K562 (cell line): ENCODE data around the gene CFAP54. TPM values are rescaled to one million over a fixed set of nuclear protein-coding genes. Genes with fewer than 3 reads are reported as not detected.

ENCODE experiments used
- ATAC-seq: fragments of 200-7000 bp; cut with Tn5 transposase; 3 replicates; pipeline ENCODE4 v1.9.1; 2020; ENCODE audit warnings: moderate library complexity
- BruUV-seq: library from RNA; stranded (reverse); fragments of 400-500 nt; replicated peaks from 2 replicates; lab custom pipeline; 2021; lab: Mats Ljungman, UMichigan
- CTCF ChIA-PET: fragments of 300-600 bp; formaldehyde crosslinking; extraction: SDS; loops from one replicate; lab custom pipeline; 2021; ENCODE audit warnings: low intra/inter-chr PET ratio; lab: Yijun Ruan, JAX
- POLR2A ChIA-PET: fragments of 300-600, 350-650 bp; sonication (Branson Sonifier 250); formaldehyde crosslinking; extraction: SDS; loops from one replicate; lab custom pipeline; 2021; ENCODE audit warnings: antibody characterized with exemption, inconsistent platforms; lab: Yijun Ruan, JAX
- DNase-seq, 4 experiments: peaks; one replicate each; pipeline versions ENCODE4 v3.0.0 to v3.0.0-alpha.2; 2011 to 2018; ENCODE audit warnings: low spot score in 3 of 4, mixed read lengths in 3 of 4; ENCODE audit errors: extremely low read depth in 1 of 4
- FAIRE-seq: peaks from 2 replicates; lab custom pipeline; 2011; peaks lifted over from hg19 to GRCh38; lab: Jason Lieb, UNC
- H2AFZ ChIP-seq: 2 replicates; pipeline ENCODE4 v1.6.0; 2011; ENCODE audit warnings: low read depth, low read length, control low read depth, inconsistent platforms
- H3K27ac ChIP-seq: fragments of 200-600 bp; 3 replicates; pipeline ENCODE4 v1.8.0; 2011; ENCODE audit warnings: low read depth, mild to moderate bottlenecking, control low read depth, inconsistent platforms, low read length, moderate library complexity, mixed read lengths; ENCODE audit errors: extremely low read depth
- H3K27me3 ChIP-seq, 2 experiments: fragments of 300-600 bp in 1 of 2; 2 replicates in 1 of 2; 3 replicates in 1 of 2; pipeline versions ENCODE4 v1.6.0 to v1.8.0; 2011; ENCODE audit warnings: inconsistent platforms in 2 of 2, low read length in 2 of 2, mild to moderate bottlenecking in 1 of 2, mixed read lengths in 1 of 2, moderate library complexity in 1 of 2; ENCODE audit not compliant: control insufficient read depth in 2 of 2, insufficient read depth in 2 of 2
- H3K36me3 ChIP-seq: fragments of 300-600 bp; 3 replicates; pipeline ENCODE4 v1.8.0; 2011; ENCODE audit warnings: mild to moderate bottlenecking, low read length, inconsistent platforms; ENCODE audit not compliant: control insufficient read depth, insufficient read depth
- H3K4me1 ChIP-seq, 2 experiments: fragments of 200-600 bp in 1 of 2; replicated peaks in 1 of 2; 2 replicates in 1 of 2; 3 replicates in 1 of 2; pipeline versions ENCODE4 v1.5.1 to v1.8.0; 2011; ENCODE audit warnings: inconsistent platforms in 2 of 2, low read length in 2 of 2, mild to moderate bottlenecking in 1 of 2, mixed read lengths in 1 of 2, moderate library complexity in 1 of 2; ENCODE audit not compliant: control insufficient read depth in 2 of 2, insufficient read depth in 2 of 2
- H3K4me2 ChIP-seq: 2 replicates; pipeline ENCODE4 v1.6.1; 2011; ENCODE audit warnings: low read length, control low read depth, inconsistent platforms, mixed read lengths; ENCODE audit not compliant: insufficient read depth
- H3K4me3 ChIP-seq: fragments of 200-600 bp; sonication (generic), shearing (Covaris generic); 2 replicates; pipeline ENCODE4 v1.5.1; 2016; ENCODE audit warnings: control low read depth, inconsistent platforms
- H3K79me2 ChIP-seq: fragments of 200-600 bp; 3 replicates; pipeline ENCODE4 v1.8.0; 2011; ENCODE audit warnings: low read length, inconsistent platforms; ENCODE audit not compliant: control insufficient read depth, insufficient read depth
- H3K9ac ChIP-seq, 2 experiments: 2 replicates each; pipeline versions ENCODE4 v1.6.0 to v1.6.1; 2011; ENCODE audit warnings: low read depth in 2 of 2, low read length in 2 of 2, control low read depth in 1 of 2, inconsistent platforms in 1 of 2, mild to moderate bottlenecking in 1 of 2, mixed read lengths in 1 of 2; ENCODE audit not compliant: insufficient read depth in 1 of 2
- H3K9me1 ChIP-seq: one replicate; pipeline ENCODE4 v1.6.0; 2011; ENCODE audit warnings: inconsistent platforms, mild to moderate bottlenecking, low read length, moderate library complexity; ENCODE audit not compliant: control insufficient read depth, insufficient read depth
- H3K9me3 ChIP-seq: replicated peaks from 2 replicates; pipeline ENCODE4 v1.5.1; 2011; ENCODE audit warnings: low read depth, low read length, inconsistent platforms; ENCODE audit not compliant: control insufficient read depth, insufficient read depth
- H4K20me1 ChIP-seq: replicated peaks from 2 replicates; pipeline ENCODE4 v1.6.1; 2011; ENCODE audit warnings: low read length, inconsistent platforms, mixed read lengths; ENCODE audit not compliant: control insufficient read depth, insufficient read depth
- FOXK1 ChIP-seq: sonication (generic); formaldehyde crosslinking; IDR thresholded peaks from 2 replicates; pipeline ENCODE4 v1.8.0; 2022; ENCODE audit warnings: missing genetic modification reagents, mild to moderate bottlenecking, borderline replicate concordance
- MXI1 ChIP-seq: IDR thresholded peaks from 2 replicates; pipeline ENCODE4 v1.6.1; 2011; ENCODE audit warnings: low read depth, mild to moderate bottlenecking, improper control_type of control experiment, low read length
- RAD51 ChIP-seq: fragments of 450-650 bp; IDR thresholded peaks from 2 replicates; pipeline ENCODE4 v1.7.1; 2016; ENCODE audit warnings: low read depth, mild to moderate bottlenecking, borderline replicate concordance
- THRA ChIP-seq: fragments of 450-650 bp; IDR thresholded peaks from 2 replicates; pipeline ENCODE4 v1.6.1; 2017; ENCODE audit warnings: mild to moderate bottlenecking, moderate library complexity
- WGBS: fragments of 100-300 bp; shearing (Covaris generic); methylation state at CpG from one replicate; pipeline ENCODE4 v1.1.6; 2016; ENCODE audit warnings: low coverage, mixed read lengths; ENCODE audit not compliant: insufficient coverage; ENCODE audit errors: missing lambda C conversion rate; 5-methylcytosine and 5-hydroxymethylcytosine counted together
- in situ Hi-C: fragments of 300-500 bp; cut with MboI; formaldehyde crosslinking; loops from 4 replicates; pipeline ENCODE4 v1.15.0; 2018; ENCODE audit warnings: inconsistent platforms, mixed read lengths
- intact Hi-C: fragments of 100-400 bp; cut with micrococcal nuclease; formaldehyde crosslinking; loops from 2 replicates; pipeline ENCODE4 v1.14.2; 2022
- polyA plus RNA-seq, 8 experiments: library from polyadenylated mRNA; depleted of rRNA in 4 of 8; stranded (reverse) in 5 of 8; unstranded in 3 of 8; fragments of >200 nt; fragmentation: Nextera tagmentation in 2 of 8; fragmentation: Illumina TruSeq in 1 of 8; extraction: Ambion mirVana in 2 of 8; extraction: Trizol in 1 of 8; gene quantifications; 2 replicates each; pipeline versions ENCODE4 v1.2.1 to v1.2.3, GENCODE V29; 2011 to 2014; ENCODE audit warnings: inconsistent platforms in 1 of 8, missing spikeins in 1 of 8
- total RNA-seq, 7 experiments: library from RNA; depleted of rRNA in 6 of 7; stranded (reverse); fragments of >200 nt in 6 of 7; fragmentation: Illumina TruSeq in 2 of 7; extraction: Trizol in 2 of 7; gene quantifications; 2 replicates each; pipeline versions ENCODE4 v1.2.1 to v1.2.3, GENCODE V29; 2011 to 2021; ENCODE audit warnings: low replicate concordance in 1 of 7
- TF ChIP-seq, protein P1 (sequence below): IDR thresholded peaks from 2 replicates; pipeline ENCODE4 v1.6.1; 2016; ENCODE audit warnings: missing genetic modification characterization, missing compliant biosample characterization

CFAP54 gene
- total and polyA plus RNA-seq, 9 of the 15 experiments (the other 6 are each of a cell fraction or from before 2014, with no cell fraction given) = 0.03 to 0.23 (median 0.10) TPM; not detected in 3

GRCh38 chr12:96495155-96495554 lies 5.8 kb downstream of the CFAP54 start:
- DNase-seq (no peak), FAIRE-seq (no peak), ATAC-seq (no peak)
- CTCF ChIA-PET = no interaction called here
- H3K9ac ChIP-seq = no peak overlapping the region
- H3K79me2 ChIP-seq = no peaks in the 10 kb centered on the region
- no peaks in the 10 kb centered on the region for H3K36me3 ChIP-seq
- no peaks in the 10 kb centered on the region for H4K20me1 ChIP-seq
- H3K9me3 ChIP-seq = no peaks in the 10 kb centered on the region
- 21% methylated on average over 7 of the region's 11 CpGs for WGBS
- H3K4me1 ChIP-seq = no peaks in the 10 kb centered on the region; a peak in 1 of 5 replicates
- no peak overlapping the region for H3K4me3 ChIP-seq
- H3K9me1 ChIP-seq = no peaks in the 10 kb centered on the region
- intact Hi-C loops (no loop called here), in situ Hi-C loops (no loop called here)
- no peak overlapping the region for H3K4me2 ChIP-seq
- TF ChIP-seq THRA = no peak
- TF ChIP-seq, protein P1, sequence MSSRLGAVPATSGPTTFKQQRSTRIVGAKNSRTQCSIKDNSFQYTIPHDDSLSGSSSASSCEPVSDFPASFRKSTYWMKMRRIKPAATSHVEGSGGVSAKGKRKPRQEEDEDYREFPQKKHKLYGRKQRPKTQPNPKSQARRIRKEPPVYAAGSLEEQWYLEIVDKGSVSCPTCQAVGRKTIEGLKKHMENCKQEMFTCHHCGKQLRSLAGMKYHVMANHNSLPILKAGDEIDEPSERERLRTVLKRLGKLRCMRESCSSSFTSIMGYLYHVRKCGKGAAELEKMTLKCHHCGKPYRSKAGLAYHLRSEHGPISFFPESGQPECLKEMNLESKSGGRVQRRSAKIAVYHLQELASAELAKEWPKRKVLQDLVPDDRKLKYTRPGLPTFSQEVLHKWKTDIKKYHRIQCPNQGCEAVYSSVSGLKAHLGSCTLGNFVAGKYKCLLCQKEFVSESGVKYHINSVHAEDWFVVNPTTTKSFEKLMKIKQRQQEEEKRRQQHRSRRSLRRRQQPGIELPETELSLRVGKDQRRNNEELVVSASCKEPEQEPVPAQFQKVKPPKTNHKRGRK (tag) = peak; percentile 27; the same call in 1 of the 2 replicates
- no peak for TF ChIP-seq RAD51
- TF ChIP-seq MXI1 = no peak
- TF ChIP-seq FOXK1 (CRISPR knock-in tag) = no peak
- BruUV-seq = no TSS peak
- no peak overlapping the region for H3K27ac ChIP-seq
- H2AFZ ChIP-seq = no peak overlapping the region
- POLR2A ChIA-PET = no interaction called here
- H3K27me3 ChIP-seq = no peaks in the 10 kb centered on the region
